Body of pancreas (tissue), 4 donors: ENCODE measurements around the gene LACTBL1. TPM values are rescaled to one million over a fixed set of nuclear protein-coding genes. Genes with fewer than 3 reads are reported as not detected.
"Not testable (repeated sequence)": the region's sequence is repeated elsewhere in the genome, so short reads cannot be mapped to it uniquely, and the experiment has no call there.

Experiments used
- ATAC-seq: fragments of 150-250 bp; one replicate; pipeline ENCODE4 v1.9.1; 2016
- DNase-seq, 4 donors: peaks; one replicate each; pipeline ENCODE4 v3.0.0-alpha.2; 2019
- H3K27ac ChIP-seq, 4 donors: fragments of 200-600 bp; sonication (generic); 1 replicate in 3 of 4; 2 replicates in 1 of 4; pipeline versions ENCODE4 v1.5.1 to v1.6.1; 2016 to 2019; ENCODE audit warnings: mild to moderate bottlenecking in 1 of 4, mixed read lengths in 1 of 4, moderate library complexity in 1 of 4
- H3K27me3 ChIP-seq, 2 donors: fragments of 200-600 bp; sonication (generic); one replicate each; pipeline ENCODE4 v1.6.0; 2016; ENCODE audit warnings: mild to moderate bottlenecking in 1 of 2
- H3K36me3 ChIP-seq, 2 donors: fragments of 200-600 bp; sonication (generic); replicated peaks in 1 of 2; 2 replicates each; pipeline ENCODE4 v1.5.1; 2016; ENCODE audit warnings: low read depth in 2 of 2; ENCODE audit not compliant: insufficient read depth in 1 of 2
- H3K4me1 ChIP-seq: fragments of 200-600 bp; sonication (generic); one replicate; pipeline ENCODE4 v1.6.0; 2016
- H3K4me3 ChIP-seq, 2 donors: fragments of 200-600 bp; sonication (generic); 1 replicate in 1 of 2; 2 replicates in 1 of 2; pipeline ENCODE4 v1.5.1; 2016 to 2019
- H3K9me3 ChIP-seq, 3 donors: fragments of 200-600 bp; sonication (generic); 1 replicate in 2 of 3; 2 replicates in 1 of 3; pipeline ENCODE4 v1.5.1; 2016
- POLR2A ChIP-seq, 3 donors: fragments of 450-650 bp; IDR thresholded peaks; one replicate each; pipeline ENCODE4 v1.6.1; 2016; ENCODE audit warnings: antibody characterized with exemption in 3 of 3, mild to moderate bottlenecking in 2 of 3
- WGBS, 2 donors: methylation state at CpG; one replicate each; pipeline ENCODE4 v1.1.5; 2017; 5-methylcytosine and 5-hydroxymethylcytosine counted together
- intact Hi-C: fragments of 100-400 bp; cut with DNase I; formaldehyde crosslinking; loops from one replicate; pipeline ENCODE4 v1.15.1; 2023
- total RNA-seq, 2 donors: library from RNA; depleted of rRNA; stranded (reverse); fragments of >200 nt; gene quantifications; one replicate each; pipeline ENCODE4 v1.1.0, GENCODE V29; 2016
- TF ChIP-seq, protein P1 (sequence below), 7 experiments: fragments of 450-650 bp in 4 of 7; fragments of 200-600 bp in 3 of 7; sonication (generic) in 3 of 7; IDR thresholded peaks; one replicate each; pipeline ENCODE4 v1.5.1; 2016 to 2019; ENCODE audit warnings: antibody characterized with exemption in 7 of 7

LACTBL1 gene
- total RNA-seq, 2 donors from 2014 or later, result not detected

DNA sequence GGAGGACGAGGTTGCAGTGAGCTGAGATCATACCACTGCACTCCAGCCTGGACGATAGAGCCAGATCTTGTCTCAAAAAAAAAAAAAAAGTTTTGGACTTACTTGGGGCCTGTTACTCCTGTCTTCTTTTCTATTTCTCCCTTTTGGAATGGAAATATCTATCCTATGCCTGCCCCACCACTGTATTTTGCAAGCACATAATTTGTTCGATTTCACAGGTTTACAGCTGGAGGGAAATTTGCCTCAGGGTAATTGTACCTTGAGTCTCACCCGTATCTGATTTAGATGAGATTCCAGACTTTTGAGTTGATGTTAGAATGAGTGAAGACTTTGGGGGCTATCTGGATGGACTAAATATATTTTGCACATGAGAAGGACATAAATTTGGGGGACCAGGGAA is 34.4 kb upstream of the LACTBL1 start:
- ATAC-seq (no peak), DNase-seq (no peak)
- 80 to 90% methylated on average over 4 of the region's 4 CpGs for WGBS, 2 donors
- Histone ChIP-seq H3K36me3 (no peaks in the 10 kb centered on the region), H3K4me1 (no peaks in the 10 kb centered on the region), H3K4me3 (no peak overlapping the region), H3K27ac (no peak overlapping the region), H3K27me3 (no peaks in the 10 kb centered on the region), H3K9me3 (no peaks in the 10 kb centered on the region)
- no peak for TF ChIP-seq POLR2A (IDR thresholded peaks at IDR 0.05)
- TF ChIP-seq, protein P1, sequence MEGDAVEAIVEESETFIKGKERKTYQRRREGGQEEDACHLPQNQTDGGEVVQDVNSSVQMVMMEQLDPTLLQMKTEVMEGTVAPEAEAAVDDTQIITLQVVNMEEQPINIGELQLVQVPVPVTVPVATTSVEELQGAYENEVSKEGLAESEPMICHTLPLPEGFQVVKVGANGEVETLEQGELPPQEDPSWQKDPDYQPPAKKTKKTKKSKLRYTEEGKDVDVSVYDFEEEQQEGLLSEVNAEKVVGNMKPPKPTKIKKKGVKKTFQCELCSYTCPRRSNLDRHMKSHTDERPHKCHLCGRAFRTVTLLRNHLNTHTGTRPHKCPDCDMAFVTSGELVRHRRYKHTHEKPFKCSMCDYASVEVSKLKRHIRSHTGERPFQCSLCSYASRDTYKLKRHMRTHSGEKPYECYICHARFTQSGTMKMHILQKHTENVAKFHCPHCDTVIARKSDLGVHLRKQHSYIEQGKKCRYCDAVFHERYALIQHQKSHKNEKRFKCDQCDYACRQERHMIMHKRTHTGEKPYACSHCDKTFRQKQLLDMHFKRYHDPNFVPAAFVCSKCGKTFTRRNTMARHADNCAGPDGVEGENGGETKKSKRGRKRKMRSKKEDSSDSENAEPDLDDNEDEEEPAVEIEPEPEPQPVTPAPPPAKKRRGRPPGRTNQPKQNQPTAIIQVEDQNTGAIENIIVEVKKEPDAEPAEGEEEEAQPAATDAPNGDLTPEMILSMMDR (IDR thresholded peaks at IDR 0.05), result no peak
- intact Hi-C loops, result no loop called here

DNA sequence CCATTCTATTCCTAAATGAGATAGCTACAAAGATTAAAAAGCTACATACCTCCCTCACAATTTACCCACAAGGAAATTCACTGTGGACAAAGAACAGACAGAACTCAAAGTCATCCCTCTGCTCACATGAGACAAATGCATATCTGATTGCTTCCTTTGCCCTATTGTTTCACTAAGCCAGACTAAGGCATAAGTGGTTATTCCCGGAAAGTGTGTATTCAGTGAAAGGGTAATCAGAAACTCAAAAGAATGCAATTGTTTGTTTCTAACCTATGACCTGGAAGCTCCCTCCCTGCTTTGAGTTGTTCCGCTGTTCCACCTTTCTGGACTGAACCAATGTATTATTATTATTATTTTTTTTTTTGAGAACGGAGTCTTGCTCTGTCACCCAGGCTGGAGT is 32.1 kb upstream of the LACTBL1 start:
- DNase-seq, H3K4me3 ChIP-seq, H3K4me1 ChIP-seq, H3K9me3 ChIP-seq, intact Hi-C loops, H3K27ac ChIP-seq, ATAC-seq, H3K36me3 ChIP-seq, H3K27me3 ChIP-seq: not testable (repeated sequence)
- 78 to 79% methylated on average over 3 of the region's 3 CpGs for WGBS, 2 donors

DNA sequence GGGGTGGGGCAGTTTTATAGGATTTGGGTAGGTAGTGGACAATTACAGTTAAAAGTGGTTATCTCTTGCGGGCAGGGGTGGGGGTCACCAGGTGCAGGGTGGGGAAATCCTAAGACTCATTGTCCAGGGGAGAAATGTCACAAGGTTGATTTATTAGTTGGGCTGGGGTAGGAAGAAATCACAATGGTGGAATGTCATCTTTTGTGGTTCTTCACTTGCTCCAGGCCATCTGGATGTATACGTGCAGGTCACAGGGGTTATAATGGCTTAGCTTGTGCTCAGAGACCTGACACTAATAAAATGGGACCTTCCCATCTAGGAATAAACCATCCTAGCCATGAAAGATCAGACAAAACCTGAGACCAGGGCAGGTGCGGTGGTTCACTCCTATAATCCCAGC is 31.4 kb upstream of the LACTBL1 start:
- peaks cover 0 to 7% (median 0%) of the 10 kb centered on the region in 3 donors for H3K9me3 ChIP-seq
- H3K4me3 ChIP-seq, result no peak overlapping the region
- intact Hi-C loops, result no loop called here
- H3K27ac ChIP-seq, result no peak overlapping the region
- DNase-seq (no peak), ATAC-seq (no peak)
- H3K36me3 ChIP-seq, result no peaks in the 10 kb centered on the region
- H3K27me3 ChIP-seq, result no peaks in the 10 kb centered on the region
- TF ChIP-seq, protein P1 (IDR thresholded peaks at IDR 0.05), result no peak
- TF ChIP-seq POLR2A (IDR thresholded peaks at IDR 0.05), result no peak
- no peaks in the 10 kb centered on the region for H3K4me1 ChIP-seq
- WGBS, 2 donors, result 62 to 77% methylated on average over 3 of the region's 3 CpGs

DNA sequence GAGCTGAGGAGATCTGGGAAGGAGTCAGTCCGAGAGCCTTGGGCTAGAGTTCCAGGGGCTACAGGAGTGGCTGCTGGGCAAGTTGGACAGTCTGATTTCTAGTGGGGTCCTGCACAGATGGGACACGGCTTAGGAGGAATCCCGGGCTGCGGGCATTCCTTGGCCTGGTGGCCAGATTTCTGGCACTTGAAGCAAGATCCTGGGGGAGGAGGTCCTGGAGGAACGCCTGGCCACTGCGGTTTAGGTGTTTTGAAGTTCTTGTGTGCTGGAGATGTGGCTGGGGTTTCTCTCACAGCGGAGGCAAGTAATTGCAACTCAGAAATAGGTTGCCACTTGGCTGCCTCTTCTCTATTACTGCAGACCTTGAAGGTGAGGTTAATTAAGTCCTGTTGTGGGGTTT is 29.6 kb upstream of the LACTBL1 start:
- H3K27me3 ChIP-seq, H3K4me3 ChIP-seq, H3K27ac ChIP-seq, DNase-seq, ATAC-seq, H3K36me3 ChIP-seq, H3K4me1 ChIP-seq, intact Hi-C loops, H3K9me3 ChIP-seq: not testable (repeated sequence)
- 81 to 83% methylated on average over 4 to 7 of the region's 7 CpGs for WGBS, 2 donors

DNA sequence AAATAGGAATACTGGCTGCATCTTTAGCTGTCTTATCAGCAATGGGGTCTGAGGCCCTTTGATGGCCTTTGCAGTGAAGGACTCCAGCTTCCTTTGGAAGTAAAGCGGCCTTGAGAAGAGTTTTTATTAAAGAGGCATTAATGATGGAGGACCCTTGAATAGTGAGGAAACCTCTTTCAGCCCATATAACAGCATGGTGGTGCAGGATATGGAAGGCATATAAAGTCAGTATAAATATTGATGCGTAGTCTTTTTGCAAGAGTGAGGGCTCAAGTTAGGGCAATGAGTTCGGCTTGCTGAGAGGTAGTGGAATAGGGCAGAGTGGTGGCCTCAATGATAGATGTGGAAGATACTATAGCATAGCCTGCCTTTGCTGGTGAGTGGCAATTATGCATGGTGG is 27.5 kb upstream of the LACTBL1 start:
- H3K27ac ChIP-seq, H3K36me3 ChIP-seq, H3K4me3 ChIP-seq, H3K27me3 ChIP-seq, ATAC-seq, H3K4me1 ChIP-seq, H3K9me3 ChIP-seq, intact Hi-C loops, DNase-seq: not testable (repeated sequence)
- WGBS, 2 donors, result 87 to 90% methylated on average over 3 of the region's 3 CpGs

DNA sequence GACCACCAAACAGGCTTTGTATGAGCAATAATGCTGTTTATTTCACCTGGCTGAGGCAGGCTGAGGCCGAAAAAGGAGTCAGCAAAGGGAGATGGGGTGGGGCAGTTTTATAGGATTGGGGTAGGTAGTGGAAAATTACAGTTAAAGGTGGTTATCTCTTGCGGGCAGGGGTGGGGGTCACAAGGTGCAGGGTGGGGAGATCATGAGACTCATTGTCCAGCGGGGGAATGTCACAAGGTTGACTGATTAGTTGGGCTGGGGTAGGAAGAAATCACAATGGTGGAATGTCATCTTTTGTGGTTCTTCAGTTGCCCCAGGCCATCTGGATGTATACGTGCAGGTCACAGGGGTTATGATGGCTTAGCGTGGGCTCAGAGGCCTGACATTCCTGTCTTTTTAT is 24.9 kb upstream of the LACTBL1 start:
- H3K9me3 ChIP-seq, H3K27me3 ChIP-seq, H3K27ac ChIP-seq, H3K4me3 ChIP-seq, DNase-seq, H3K36me3 ChIP-seq, ATAC-seq, intact Hi-C loops, H3K4me1 ChIP-seq: not testable (repeated sequence)
- 71 to 85% methylated on average over 5 of the region's 5 CpGs for WGBS, 2 donors

DNA sequence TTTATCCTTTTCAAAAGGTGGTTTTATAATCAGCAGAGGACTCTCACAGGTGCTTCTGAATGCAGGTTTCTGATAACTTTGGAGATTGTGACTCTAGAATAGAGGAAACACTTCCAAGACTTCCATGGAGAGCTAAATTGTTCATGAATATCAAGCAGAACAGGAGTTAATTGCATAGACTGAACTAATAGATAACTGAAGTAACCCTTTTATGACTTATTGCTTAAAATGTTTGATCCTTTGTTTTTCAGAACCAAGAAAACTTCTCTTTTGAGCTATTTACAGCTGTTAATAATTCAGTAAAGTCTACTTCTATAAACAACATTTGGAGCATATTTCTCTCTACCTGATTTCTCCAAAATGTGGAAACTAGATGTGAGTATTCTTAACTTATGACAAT is 23.1 kb upstream of the LACTBL1 start:
- no peaks in the 10 kb centered on the region for H3K36me3 ChIP-seq
- no peaks in the 10 kb centered on the region for H3K4me1 ChIP-seq
- ATAC-seq, result no peak
- no peak overlapping the region for H3K4me3 ChIP-seq
- H3K27ac ChIP-seq, result no peak overlapping the region
- peaks cover 0 to 7% (median 0%) of the 10 kb centered on the region in 3 donors for H3K9me3 ChIP-seq
- intact Hi-C loops, result no loop called here
- H3K27me3 ChIP-seq, result no peaks in the 10 kb centered on the region
- no peak for DNase-seq
- TF ChIP-seq POLR2A (IDR thresholded peaks at IDR 0.05), result no peak
- TF ChIP-seq, protein P1 (IDR thresholded peaks at IDR 0.05), result no peak

DNA sequence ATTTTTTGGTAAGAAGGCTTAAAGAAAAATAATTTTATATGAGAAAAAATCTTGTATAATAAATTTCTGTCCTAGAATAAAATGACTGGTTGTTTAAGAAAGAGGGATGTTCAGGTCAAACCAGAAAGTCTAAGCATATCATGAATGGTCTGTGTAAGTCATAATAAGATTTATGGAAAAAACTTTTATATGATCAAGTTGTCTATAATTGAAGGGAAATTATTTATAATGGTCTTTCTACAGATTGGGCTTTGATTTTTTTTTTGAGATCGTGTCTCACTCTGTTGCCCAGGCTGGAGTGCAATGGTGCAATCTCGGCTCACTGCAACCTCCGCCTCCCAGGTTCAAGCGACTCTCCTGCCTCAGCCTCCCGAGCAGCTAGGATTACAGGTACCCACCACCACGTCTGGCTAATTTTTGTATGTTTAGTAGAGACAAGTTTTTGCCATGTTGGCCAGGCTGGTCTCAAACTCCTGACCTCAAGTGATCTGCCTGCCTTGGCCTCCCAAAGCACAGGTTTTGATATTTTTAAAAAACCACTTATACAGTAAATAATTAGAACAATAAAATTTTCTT is 20.6 kb upstream of the LACTBL1 start:
- H3K4me1 ChIP-seq, ATAC-seq, H3K27me3 ChIP-seq, H3K36me3 ChIP-seq, H3K9me3 ChIP-seq, H3K27ac ChIP-seq, intact Hi-C loops, H3K4me3 ChIP-seq, DNase-seq: not testable (repeated sequence)
- 82 to 83% methylated on average over 6 of the region's 6 CpGs for WGBS, 2 donors

DNA sequence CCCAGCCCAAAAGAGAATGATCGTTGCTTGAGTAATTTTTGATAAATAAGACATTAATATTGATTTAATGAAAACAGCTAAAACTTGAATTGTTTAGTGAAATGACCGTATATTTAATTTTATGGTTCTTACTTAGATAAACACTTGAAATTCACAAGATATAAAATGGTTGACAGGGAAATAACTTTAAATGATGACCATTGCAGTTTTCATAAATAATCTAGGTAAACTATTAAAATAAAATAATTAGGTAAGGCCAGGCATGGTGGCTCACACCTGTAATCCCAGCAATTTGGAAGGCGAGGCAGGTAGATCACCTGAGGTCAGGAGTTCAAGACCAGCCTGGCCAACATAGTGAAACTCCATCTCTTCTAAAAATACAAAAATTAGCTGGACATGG is 19.7 kb upstream of the LACTBL1 start:
- WGBS, 2 donors, result 73 to 94% methylated on average over 3 of the region's 3 CpGs

More for the DNA sequence above, 19.7 kb upstream of the LACTBL1 start:
- H3K36me3 ChIP-seq, H3K9me3 ChIP-seq, H3K27me3 ChIP-seq, intact Hi-C loops, H3K4me3 ChIP-seq, DNase-seq, H3K27ac ChIP-seq, ATAC-seq, H3K4me1 ChIP-seq: not testable (repeated sequence)
